ENCODE measurements around the gene TMIGD1. TPM values are rescaled to one million over a fixed set of nuclear protein-coding genes. Genes with fewer than 3 reads are reported as not detected.

Gene TMIGD1
- total RNA-seq, 1 donor from 2014 or later: not detected

GRCh38 chr17:30299000-30299399 lies 34.9 kb downstream of the TMIGD1 start:
- no peak for DNase-seq
- intact Hi-C loops (cut with micrococcal nuclease): no loop called here
- no peak for ATAC-seq

GRCh38 chr17:30297715-30298114 lies 36.1 kb downstream of the TMIGD1 start:
- DNase-seq (no peak), ATAC-seq (no peak)
- intact Hi-C loops (cut with micrococcal nuclease): no loop called here

GRCh38 chr17:30296499-30297080 lies 37.3 kb downstream of the TMIGD1 start:
- intact Hi-C loops (cut with micrococcal nuclease): no loop called here
- ATAC-seq: no peak
- no peak for DNase-seq

- intact Hi-C loops (cut with micrococcal nuclease): no loop called here
- DNase-seq: no peak
- ATAC-seq: no peak
Measured at GRCh38 chr17:30292286-30292858, 41.5 kb downstream of the TMIGD1 start.

- ATAC-seq (peak; percentile 99), DNase-seq (peak; percentile 90)
- intact Hi-C loops (cut with micrococcal nuclease): no loop called here
Measured at GRCh38 chr17:30291543-30292285, 42.1 kb downstream of the TMIGD1 start, which contains the start of gene BLMH. Gene BLMH, minus strand, starts transcription at chr17:30291944. Its CDS starts 125 bp downstream, at chr17:30291819.

GRCh38 chr17:30290696-30291542 lies 42.9 kb downstream of the TMIGD1 start:
- intact Hi-C loops (cut with micrococcal nuclease): no loop called here
- ATAC-seq (peak; percentile 56), DNase-seq (peak; percentile 46)

- DNase-seq: no peak
- intact Hi-C loops (cut with micrococcal nuclease): no loop called here
- ATAC-seq: no peak
Measured at GRCh38 chr17:30290077-30290476, 43.8 kb downstream of the TMIGD1 start.

- intact Hi-C loops (cut with micrococcal nuclease): loop anchor here (10.0 kb wide), 1 partner anchor 154 kb away; no protein-coding TSS in a partner anchor
- no peak for DNase-seq
- no peak for ATAC-seq
Measured at GRCh38 chr17:30279156-30279555, 54.7 kb downstream of the TMIGD1 start.

- intact Hi-C loops (cut with micrococcal nuclease): loop anchor here (10.0 kb wide), 1 partner anchor 153 kb away; no protein-coding TSS in a partner anchor
- peak; percentile 64 for ATAC-seq
- DNase-seq: no peak
Measured at GRCh38 chr17:30278032-30278431, 55.8 kb downstream of the TMIGD1 start.

GRCh38 chr17:30275911-30276310 lies 57.9 kb downstream of the TMIGD1 start:
- intact Hi-C loops (cut with micrococcal nuclease): loop anchor here (10.0 kb wide), 1 partner anchor 151 kb away; no protein-coding TSS in a partner anchor
- no peak for DNase-seq
- ATAC-seq: no peak

- no peak for ATAC-seq
Measured at GRCh38 chr17:30274887-30275286, 59.0 kb downstream of the TMIGD1 start.

GRCh38 chr17:30273373-30273772 lies 60.5 kb downstream of the TMIGD1 start:
- DNase-seq: no peak
- no peak for ATAC-seq
- intact Hi-C loops (cut with micrococcal nuclease): loop anchor here (10.0 kb wide), 1 partner anchor 149 kb away; no protein-coding TSS in a partner anchor

More at GRCh38 chr17:30274887-30275286, 59.0 kb downstream of the TMIGD1 start:
- intact Hi-C loops (cut with micrococcal nuclease): loop anchor here (10.0 kb wide), 1 partner anchor 150 kb away; no protein-coding TSS in a partner anchor
- DNase-seq: no peak

GRCh38 chr17:30271102-30271501 lies 62.8 kb downstream of the TMIGD1 start:
- ATAC-seq: no peak
- DNase-seq: no peak
- intact Hi-C loops (cut with micrococcal nuclease): loop anchor here (10.0 kb wide), 1 partner anchor 146 kb away; no protein-coding TSS in a partner anchor

GRCh38 chr17:30267625-30268024 lies 66.2 kb downstream of the TMIGD1 start:
- intact Hi-C loops (cut with micrococcal nuclease): no loop called here
- DNase-seq (no peak), ATAC-seq (no peak)

Other genes starting within 250 kb of the TMIGD1 start
- gene NSRP1, start 217.2 kb downstream of the TMIGD1 start, total RNA-seq: 20.0 TPM
- not detected for gene SLC6A4, start 98.4 kb downstream of the TMIGD1 start, total RNA-seq
- gene BLMH, start 42.1 kb downstream of the TMIGD1 start, total RNA-seq: 15.7 TPM
- 20.3 TPM for gene CPD, start 44.9 kb upstream of the TMIGD1 start, total RNA-seq
- gene GOSR1, start 143.4 kb upstream of the TMIGD1 start, total RNA-seq: 30.7 TPM

All from left ventricle myocardium superior (tissue), 1 donor.